Measurements from ENCODE around the gene C7orf33.

C7orf33 gene

GRCh38 chr7:148630078-148630477 is 39.5 kb downstream of the C7orf33 start:
- DNase-seq = no peak

DNA sequence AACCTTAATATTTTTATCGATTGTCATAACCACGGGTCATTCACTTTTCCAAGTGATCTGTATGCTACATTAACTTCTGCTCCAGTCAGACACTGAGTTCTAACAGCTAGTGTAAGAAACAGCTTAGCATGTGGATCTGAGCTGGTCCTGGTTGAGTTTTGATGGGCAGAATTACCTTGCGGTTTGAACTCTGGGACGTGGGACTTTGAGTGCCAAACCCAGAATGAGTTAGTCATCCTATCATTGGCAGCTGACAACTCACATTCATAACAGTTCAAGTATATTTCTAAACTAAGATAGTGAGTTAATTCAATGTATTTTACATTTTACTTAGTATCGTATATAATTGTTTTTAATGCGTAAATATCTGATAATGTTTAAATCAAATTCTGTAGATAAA is 43.2 kb downstream of the C7orf33 start:
- no peak for DNase-seq

GRCh38 chr7:148637094-148637493 is 46.5 kb downstream of the C7orf33 start:
- DNase-seq = no peak

- DNase-seq = no peak
These were observed 55.3 kb downstream of the C7orf33 start for GRCh38 chr7:148645898-148646297.

DNA sequence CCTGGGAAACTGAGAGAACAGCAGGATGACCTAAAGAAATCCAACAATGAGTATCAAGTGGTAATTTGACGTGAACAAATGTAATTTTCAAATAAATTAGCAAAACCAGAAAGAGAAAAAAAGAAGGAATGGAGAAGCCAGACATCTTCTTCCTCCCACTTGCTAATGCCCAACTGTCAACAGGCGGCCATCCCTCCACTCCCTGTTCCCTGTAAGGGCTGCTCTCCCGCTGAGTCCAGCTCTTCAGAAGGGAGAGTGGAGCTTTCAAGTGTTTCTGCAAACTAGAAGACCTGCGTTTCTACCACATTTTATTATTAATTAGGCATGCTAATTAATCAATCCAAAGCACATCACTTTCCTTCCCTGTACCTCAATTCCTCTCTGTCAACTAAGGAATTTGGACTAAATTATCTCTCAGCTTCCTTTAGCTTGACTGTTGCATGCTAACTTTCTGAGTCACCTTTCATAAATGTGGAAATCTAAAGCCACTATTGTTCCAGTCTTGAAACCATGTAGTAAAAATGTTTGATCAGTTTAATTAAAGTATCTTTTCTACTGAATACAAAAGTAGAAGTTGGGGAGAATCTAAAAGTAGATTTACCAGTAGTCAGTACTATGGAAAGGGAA is 59.8 kb downstream of the C7orf33 start:
- DNase-seq = no peak

DNA sequence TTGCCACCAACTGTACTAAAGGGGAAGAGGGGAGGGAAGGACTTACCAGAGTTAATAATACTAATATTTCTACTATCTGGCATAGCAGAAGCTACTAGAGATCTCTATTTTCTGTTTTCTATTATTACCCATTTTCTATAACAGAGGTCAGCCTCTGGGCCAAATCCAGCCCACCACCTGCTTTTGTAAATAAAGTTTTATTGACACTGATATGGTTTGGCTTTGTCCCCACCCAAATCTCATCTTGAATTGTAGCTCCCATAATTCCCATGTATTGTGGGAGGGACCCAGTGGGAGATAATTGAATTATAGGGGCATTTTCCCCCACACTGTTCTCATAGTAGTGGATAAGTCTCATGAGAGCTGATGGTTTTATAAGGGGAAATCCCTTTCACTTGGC is 62.2 kb downstream of the C7orf33 start:
- no peak for DNase-seq

GRCh38 chr7:148657929-148658328 is 67.4 kb downstream of the C7orf33 start:
- DNase-seq = no peak

GRCh38 chr7:148661471-148661870 is 70.9 kb downstream of the C7orf33 start:
- DNase-seq = no peak

DNA sequence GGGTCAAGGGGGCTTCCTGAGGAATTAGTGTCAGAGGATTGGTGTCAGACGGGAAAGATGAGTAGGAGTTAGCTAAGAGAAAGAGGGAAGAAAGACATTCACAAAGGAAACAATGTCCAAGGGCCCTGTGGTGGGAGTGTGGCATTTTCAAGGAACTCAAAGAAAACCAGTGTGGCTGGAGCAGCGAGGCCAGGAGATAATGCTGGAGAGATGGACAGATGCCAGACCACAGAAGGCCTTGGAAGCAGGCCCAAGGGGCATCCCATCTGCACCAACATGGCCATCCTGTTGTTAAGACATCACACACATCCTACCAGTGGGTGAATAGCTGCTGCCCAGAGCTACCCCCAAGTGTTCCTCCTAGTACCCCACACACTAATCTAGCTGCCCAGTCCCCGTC is 72.1 kb downstream of the C7orf33 start:
- no peak for DNase-seq

GRCh38 chr7:148664324-148664723 is 73.8 kb downstream of the C7orf33 start:
- no peak for DNase-seq

DNA sequence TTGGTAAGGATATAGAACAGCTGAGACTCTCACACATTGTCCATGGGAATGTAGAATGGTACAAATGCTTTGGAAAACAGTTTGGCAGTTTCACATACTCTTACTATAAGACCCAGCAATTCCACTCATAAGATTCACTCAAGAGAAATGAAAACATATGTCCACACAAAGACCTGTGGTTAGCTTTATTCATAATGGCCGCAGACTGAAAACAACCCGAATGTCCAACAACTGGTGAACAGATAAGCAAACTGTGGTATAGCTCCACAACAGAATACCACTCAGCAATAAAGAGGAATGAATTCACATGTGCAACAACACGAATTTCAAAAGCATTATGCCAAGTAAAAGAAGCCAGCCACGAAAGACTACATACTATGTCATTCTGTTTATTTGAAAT is 74.7 kb downstream of the C7orf33 start:
- DNase-seq = no peak
